ENCODE data around the gene KLHL29.

KLHL29 gene

GRCh38 chr2:23592061-23592685, 207.2 kb downstream of the KLHL29 start:
- Histone ChIP-seq H3K9ac (ENCODE audit: low read depth in 1 of 2, low read length in 2 of 2) (no peak overlapping the region), H3K27me3 (ENCODE audit: control insufficient read depth in 2 of 2, insufficient read depth in 2 of 2, low read length in 2 of 2) (no peaks in the 10 kb centered on the region), H3K4me1 (ENCODE audit: control insufficient read depth in 2 of 2, insufficient read depth in 2 of 2, low read length in 2 of 2) (no peaks in the 10 kb centered on the region), H3K9me3 (ENCODE audit: control insufficient read depth in 2 of 2, low read length in 2 of 2) (no peaks in the 10 kb centered on the region), H3K36me3 (ENCODE audit: control insufficient read depth in 2 of 2, insufficient read depth in 2 of 2, low read length in 2 of 2) (no peaks in the 10 kb centered on the region), H3K4me3 (ENCODE audit: low read length in 2 of 2) (no peak overlapping the region), H3K27ac (ENCODE audit: low read depth in 2 of 2, low read length in 2 of 2) (no peak overlapping the region)

DNA sequence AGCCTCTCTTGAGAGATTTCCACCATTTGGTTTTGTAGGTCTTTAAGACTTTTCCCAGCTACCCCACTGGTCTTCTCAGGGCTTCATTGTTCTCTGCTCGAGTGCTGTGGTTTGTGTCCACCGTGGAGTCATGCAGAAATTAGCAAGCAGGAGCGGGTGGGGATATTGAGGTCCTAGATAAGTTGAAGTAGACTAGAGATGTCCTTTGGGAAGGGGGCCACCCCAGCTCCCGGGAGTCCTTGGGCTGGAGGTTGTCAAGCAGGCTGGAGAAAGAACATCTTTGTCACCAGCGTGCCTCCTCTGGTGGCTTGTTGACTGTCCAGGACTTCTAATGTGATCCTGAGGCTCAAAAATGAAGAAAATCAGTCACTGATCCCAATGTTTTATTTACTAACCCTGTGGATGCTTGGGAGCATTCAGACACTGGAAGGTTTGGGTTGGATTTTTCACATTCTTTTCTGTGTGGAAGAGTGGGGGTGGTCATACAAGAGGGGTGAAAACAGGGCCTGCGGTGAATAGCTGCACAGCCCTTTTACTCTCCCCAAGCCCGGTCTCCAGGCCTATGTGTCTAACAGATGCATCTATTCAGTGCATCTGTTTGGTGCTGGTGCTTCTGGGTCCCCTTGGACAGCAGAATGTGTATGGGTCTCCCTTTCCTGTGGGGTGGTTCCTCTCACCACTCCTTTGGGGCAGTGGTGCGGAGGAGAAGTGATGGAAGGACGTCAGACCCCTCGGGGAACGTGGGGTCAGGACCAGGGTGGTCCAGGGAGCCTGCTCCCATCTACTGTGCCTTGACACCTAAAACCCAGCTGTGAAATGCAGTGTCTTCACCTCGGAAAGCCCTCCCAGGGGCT, 208.1 kb downstream of the KLHL29 start:
- Histone ChIP-seq H3K9me3 (ENCODE audit: control insufficient read depth in 2 of 2, low read length in 2 of 2) (no peaks in the 10 kb centered on the region), H3K9ac (ENCODE audit: low read depth in 1 of 2, low read length in 2 of 2) (no peak overlapping the region), H3K4me3 (ENCODE audit: low read length in 2 of 2) (no peak overlapping the region), H3K4me1 (ENCODE audit: control insufficient read depth in 2 of 2, insufficient read depth in 2 of 2, low read length in 2 of 2) (no peaks in the 10 kb centered on the region), H3K36me3 (ENCODE audit: control insufficient read depth in 2 of 2, insufficient read depth in 2 of 2, low read length in 2 of 2) (no peaks in the 10 kb centered on the region), H3K27me3 (ENCODE audit: control insufficient read depth in 2 of 2, insufficient read depth in 2 of 2, low read length in 2 of 2) (no peaks in the 10 kb centered on the region), H3K27ac (ENCODE audit: low read depth in 2 of 2, low read length in 2 of 2) (peak overlapping the region in 1 of 2 donors; percentile 20)

- no peaks in the 10 kb centered on the region for H3K9me3 ChIP-seq (ENCODE audit: control insufficient read depth in 2 of 2, low read length in 2 of 2)
- peak overlapping the region in 1 of 2 donors; percentile 20 for H3K27ac ChIP-seq (ENCODE audit: low read depth in 2 of 2, low read length in 2 of 2)
- peak overlapping the region in 1 of 2 donors; percentile 35 for H3K4me3 ChIP-seq (ENCODE audit: low read length in 2 of 2)
- H3K36me3 ChIP-seq (ENCODE audit: control insufficient read depth in 2 of 2, insufficient read depth in 2 of 2, low read length in 2 of 2): no peaks in the 10 kb centered on the region
- H3K9ac ChIP-seq (ENCODE audit: low read depth in 1 of 2, low read length in 2 of 2): no peak overlapping the region
- H3K4me1 ChIP-seq (ENCODE audit: control insufficient read depth in 2 of 2, insufficient read depth in 2 of 2, low read length in 2 of 2): no peaks in the 10 kb centered on the region
- H3K27me3 ChIP-seq (ENCODE audit: control insufficient read depth in 2 of 2, insufficient read depth in 2 of 2, low read length in 2 of 2): no peaks in the 10 kb centered on the region
Observed at GRCh38 chr2:23593752-23594459, 208.9 kb downstream of the KLHL29 start.

GRCh38 chr2:23594460-23594825, 209.5 kb downstream of the KLHL29 start:
- H3K4me3 ChIP-seq (ENCODE audit: low read length in 2 of 2): no peak overlapping the region
- H3K27me3 ChIP-seq (ENCODE audit: control insufficient read depth in 2 of 2, insufficient read depth in 2 of 2, low read length in 2 of 2): no peaks in the 10 kb centered on the region
- H3K27ac ChIP-seq (ENCODE audit: low read depth in 2 of 2, low read length in 2 of 2): no peak overlapping the region
- no peak overlapping the region for H3K9ac ChIP-seq (ENCODE audit: low read depth in 1 of 2, low read length in 2 of 2)
- H3K4me1 ChIP-seq (ENCODE audit: control insufficient read depth in 2 of 2, insufficient read depth in 2 of 2, low read length in 2 of 2): no peaks in the 10 kb centered on the region
- H3K9me3 ChIP-seq (ENCODE audit: control insufficient read depth in 2 of 2, low read length in 2 of 2): no peaks in the 10 kb centered on the region
- H3K36me3 ChIP-seq (ENCODE audit: control insufficient read depth in 2 of 2, insufficient read depth in 2 of 2, low read length in 2 of 2): no peaks in the 10 kb centered on the region

DNA sequence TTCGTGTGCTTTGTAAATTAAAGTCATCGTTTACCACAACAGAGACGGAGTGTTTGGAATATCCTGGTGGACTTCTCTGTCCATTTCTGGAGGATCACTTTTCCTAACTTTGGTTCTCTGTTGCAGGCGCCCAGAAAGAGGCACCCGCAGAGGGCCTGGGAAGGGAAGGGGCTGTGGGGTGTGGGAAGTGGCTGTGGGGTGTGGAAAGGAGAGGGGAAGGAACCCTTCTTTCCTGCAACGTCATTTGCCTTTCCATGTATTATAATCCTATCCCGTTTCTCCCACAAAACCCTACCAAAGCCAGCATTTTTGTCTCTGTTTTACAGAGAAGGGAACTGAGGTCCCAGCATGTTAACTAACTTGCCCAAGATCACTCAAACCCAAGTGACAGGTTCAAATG, 210.0 kb downstream of the KLHL29 start:
- H3K9ac ChIP-seq (ENCODE audit: low read depth in 1 of 2, low read length in 2 of 2): no peak overlapping the region
- no peak overlapping the region for H3K27ac ChIP-seq (ENCODE audit: low read depth in 2 of 2, low read length in 2 of 2)
- H3K4me1 ChIP-seq (ENCODE audit: control insufficient read depth in 2 of 2, insufficient read depth in 2 of 2, low read length in 2 of 2): no peaks in the 10 kb centered on the region

DNA sequence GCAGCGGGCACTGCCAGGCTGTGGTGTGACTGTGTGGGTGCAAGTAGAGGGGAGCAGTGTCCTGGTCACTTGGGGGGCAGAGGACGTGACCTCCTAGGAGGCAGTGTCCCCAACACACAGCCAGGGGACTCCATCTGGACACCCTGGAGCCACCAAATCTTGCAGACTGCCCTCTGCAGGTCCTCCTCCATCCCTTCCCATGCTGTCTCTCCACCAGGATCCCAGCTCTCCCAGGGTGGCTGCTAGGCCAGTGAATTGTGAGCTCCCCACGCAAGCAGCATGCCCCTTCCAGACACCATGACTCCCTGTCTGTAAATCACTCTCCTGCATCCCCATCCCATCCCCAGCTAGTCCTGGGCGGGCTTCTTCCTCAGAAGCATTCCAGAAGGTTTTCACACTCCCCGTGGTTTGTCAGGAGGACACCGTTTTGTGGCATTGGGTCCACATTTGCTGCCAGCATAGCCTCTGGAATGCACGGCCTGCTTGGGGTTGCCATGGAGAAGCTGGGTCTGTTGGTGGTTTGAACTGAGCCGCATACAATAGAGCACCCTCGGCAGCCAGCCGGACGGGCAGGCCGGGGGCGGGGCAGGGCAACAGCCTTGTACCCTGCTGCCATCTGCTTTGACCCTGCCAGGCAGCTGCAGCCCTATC, 210.7 kb downstream of the KLHL29 start:
- Histone ChIP-seq H3K27ac (ENCODE audit: low read depth in 2 of 2, low read length in 2 of 2) (peak overlapping the region in 1 of 2 donors; percentile 35), H3K9ac (ENCODE audit: low read depth in 1 of 2, low read length in 2 of 2) (no peak overlapping the region), H3K4me1 (ENCODE audit: control insufficient read depth in 2 of 2, insufficient read depth in 2 of 2, low read length in 2 of 2) (no peaks in the 10 kb centered on the region), H3K9me3 (ENCODE audit: control insufficient read depth in 2 of 2, low read length in 2 of 2) (no peaks in the 10 kb centered on the region), H3K27me3 (ENCODE audit: control insufficient read depth in 2 of 2, insufficient read depth in 2 of 2, low read length in 2 of 2) (no peaks in the 10 kb centered on the region), H3K36me3 (ENCODE audit: control insufficient read depth in 2 of 2, insufficient read depth in 2 of 2, low read length in 2 of 2) (no peaks in the 10 kb centered on the region), H3K4me3 (ENCODE audit: low read length in 2 of 2) (no peak overlapping the region)

More for the DNA sequence above, 210.0 kb downstream of the KLHL29 start:
- no peaks in the 10 kb centered on the region for H3K27me3 ChIP-seq (ENCODE audit: control insufficient read depth in 2 of 2, insufficient read depth in 2 of 2, low read length in 2 of 2)
- no peaks in the 10 kb centered on the region for H3K36me3 ChIP-seq (ENCODE audit: control insufficient read depth in 2 of 2, insufficient read depth in 2 of 2, low read length in 2 of 2)
- H3K9me3 ChIP-seq (ENCODE audit: control insufficient read depth in 2 of 2, low read length in 2 of 2): no peaks in the 10 kb centered on the region
- H3K4me3 ChIP-seq (ENCODE audit: low read length in 2 of 2): no peak overlapping the region

- no peaks in the 10 kb centered on the region for H3K36me3 ChIP-seq (ENCODE audit: control insufficient read depth in 2 of 2, insufficient read depth in 2 of 2, low read length in 2 of 2)
- H3K27ac ChIP-seq (ENCODE audit: low read depth in 2 of 2, low read length in 2 of 2): peak overlapping the region in 1 of 2 donors; percentile 19
- H3K9me3 ChIP-seq (ENCODE audit: control insufficient read depth in 2 of 2, low read length in 2 of 2): no peaks in the 10 kb centered on the region
- H3K9ac ChIP-seq (ENCODE audit: low read depth in 1 of 2, low read length in 2 of 2): no peak overlapping the region
- H3K4me1 ChIP-seq (ENCODE audit: control insufficient read depth in 2 of 2, insufficient read depth in 2 of 2, low read length in 2 of 2): no peaks in the 10 kb centered on the region
- no peaks in the 10 kb centered on the region for H3K27me3 ChIP-seq (ENCODE audit: control insufficient read depth in 2 of 2, insufficient read depth in 2 of 2, low read length in 2 of 2)
- no peak overlapping the region for H3K4me3 ChIP-seq (ENCODE audit: low read length in 2 of 2)
Observed at GRCh38 chr2:23596316-23596885, 211.4 kb downstream of the KLHL29 start.

GRCh38 chr2:23597687-23598086, 212.7 kb downstream of the KLHL29 start:
- no peak overlapping the region for H3K9ac ChIP-seq (ENCODE audit: low read depth in 1 of 2, low read length in 2 of 2)
- H3K4me1 ChIP-seq (ENCODE audit: control insufficient read depth in 2 of 2, insufficient read depth in 2 of 2, low read length in 2 of 2): no peaks in the 10 kb centered on the region
- no peaks in the 10 kb centered on the region for H3K36me3 ChIP-seq (ENCODE audit: control insufficient read depth in 2 of 2, insufficient read depth in 2 of 2, low read length in 2 of 2)
- H3K27me3 ChIP-seq (ENCODE audit: control insufficient read depth in 2 of 2, insufficient read depth in 2 of 2, low read length in 2 of 2): no peaks in the 10 kb centered on the region
- H3K27ac ChIP-seq (ENCODE audit: low read depth in 2 of 2, low read length in 2 of 2): no peak overlapping the region
- H3K9me3 ChIP-seq (ENCODE audit: control insufficient read depth in 2 of 2, low read length in 2 of 2): no peaks in the 10 kb centered on the region
- no peak overlapping the region for H3K4me3 ChIP-seq (ENCODE audit: low read length in 2 of 2)

- no peak overlapping the region for H3K4me3 ChIP-seq (ENCODE audit: low read length in 2 of 2)
- H3K4me1 ChIP-seq (ENCODE audit: control insufficient read depth in 2 of 2, insufficient read depth in 2 of 2, low read length in 2 of 2): no peaks in the 10 kb centered on the region
- no peaks in the 10 kb centered on the region for H3K9me3 ChIP-seq (ENCODE audit: control insufficient read depth in 2 of 2, low read length in 2 of 2)
- H3K36me3 ChIP-seq (ENCODE audit: control insufficient read depth in 2 of 2, insufficient read depth in 2 of 2, low read length in 2 of 2): no peaks in the 10 kb centered on the region
- no peak overlapping the region for H3K27ac ChIP-seq (ENCODE audit: low read depth in 2 of 2, low read length in 2 of 2)
- H3K9ac ChIP-seq (ENCODE audit: low read depth in 1 of 2, low read length in 2 of 2): no peak overlapping the region
- no peaks in the 10 kb centered on the region for H3K27me3 ChIP-seq (ENCODE audit: control insufficient read depth in 2 of 2, insufficient read depth in 2 of 2, low read length in 2 of 2)
Observed at GRCh38 chr2:23599006-23599405, 214.0 kb downstream of the KLHL29 start.
